Duodenal mucosa (tissue), 2 donors: Measurements from ENCODE around the gene HACD2.

Source experiments
- H3K27ac ChIP-seq: one replicate; pipeline ENCODE4 v1.7.0; 2013; ENCODE audit warnings: low read depth, low read length
- H3K27me3 ChIP-seq, 2 donors: one replicate each; pipeline ENCODE4 v1.7.0; 2013; ENCODE audit warnings: low read length in 2 of 2, control low read depth in 1 of 2; ENCODE audit not compliant: insufficient read depth in 2 of 2, control insufficient read depth in 1 of 2
- H3K36me3 ChIP-seq, 2 donors: one replicate each; pipeline ENCODE4 v1.7.0; 2013; ENCODE audit warnings: low read length in 2 of 2, control low read depth in 1 of 2; ENCODE audit not compliant: insufficient read depth in 2 of 2, control insufficient read depth in 1 of 2
- H3K4me1 ChIP-seq, 2 donors: one replicate each; pipeline ENCODE4 v1.7.0; 2013; ENCODE audit warnings: low read length in 2 of 2, control low read depth in 1 of 2; ENCODE audit not compliant: insufficient read depth in 2 of 2, control insufficient read depth in 1 of 2
- H3K4me3 ChIP-seq, 2 donors: one replicate each; pipeline ENCODE4 v1.7.0; 2013; ENCODE audit warnings: low read length in 2 of 2, low read depth in 1 of 2
- H3K9ac ChIP-seq, 2 donors: one replicate each; pipeline ENCODE4 v1.7.0; 2013; ENCODE audit warnings: low read length in 2 of 2, low read depth in 1 of 2
- H3K9me3 ChIP-seq, 2 donors: one replicate each; pipeline ENCODE4 v1.7.0; 2013; ENCODE audit warnings: low read length in 2 of 2, control low read depth in 1 of 2; ENCODE audit not compliant: control insufficient read depth in 1 of 2

Gene HACD2

DNA sequence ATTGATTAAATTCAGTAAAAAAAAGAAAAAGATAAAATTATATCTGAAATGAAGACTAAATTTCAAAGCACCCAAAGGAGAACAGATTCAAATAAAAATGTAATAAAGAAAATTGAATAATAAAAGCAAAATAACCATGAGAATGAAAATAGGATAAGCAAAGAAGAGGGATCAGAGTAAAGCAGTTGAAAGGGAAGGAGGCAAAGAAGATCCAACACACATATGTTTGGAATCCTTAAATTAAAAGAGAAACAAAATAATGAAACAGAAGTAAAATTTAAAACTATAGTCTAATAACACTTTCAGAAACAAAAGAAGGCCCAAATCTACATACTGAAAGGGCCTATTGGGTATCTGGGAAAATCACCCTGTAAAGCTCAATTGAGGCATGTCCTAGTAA is 32.1 kb downstream of the HACD2 start:
- Histone ChIP-seq H3K27ac (no peak overlapping the region), H3K27me3 (no peaks in the 10 kb centered on the region), H3K4me1 (no peaks in the 10 kb centered on the region), H3K36me3 (peaks cover 0 to 21% of the 10 kb centered on the region in 2 donors), H3K9me3 (peaks cover 3 to 13% of the 10 kb centered on the region in 2 donors), H3K9ac (no peak overlapping the region), H3K4me3 (no peak overlapping the region)

- Histone ChIP-seq H3K4me1 (no peaks in the 10 kb centered on the region), H3K36me3 (peaks cover 0 to 22% of the 10 kb centered on the region in 2 donors), H3K9ac (no peak overlapping the region), H3K27me3 (no peaks in the 10 kb centered on the region), H3K4me3 (no peak overlapping the region), H3K9me3 (peaks cover 3 to 13% of the 10 kb centered on the region in 2 donors), H3K27ac (no peak overlapping the region)
Observed at GRCh38 chr3:123552095-123552714, 32.6 kb downstream of the HACD2 start.

DNA sequence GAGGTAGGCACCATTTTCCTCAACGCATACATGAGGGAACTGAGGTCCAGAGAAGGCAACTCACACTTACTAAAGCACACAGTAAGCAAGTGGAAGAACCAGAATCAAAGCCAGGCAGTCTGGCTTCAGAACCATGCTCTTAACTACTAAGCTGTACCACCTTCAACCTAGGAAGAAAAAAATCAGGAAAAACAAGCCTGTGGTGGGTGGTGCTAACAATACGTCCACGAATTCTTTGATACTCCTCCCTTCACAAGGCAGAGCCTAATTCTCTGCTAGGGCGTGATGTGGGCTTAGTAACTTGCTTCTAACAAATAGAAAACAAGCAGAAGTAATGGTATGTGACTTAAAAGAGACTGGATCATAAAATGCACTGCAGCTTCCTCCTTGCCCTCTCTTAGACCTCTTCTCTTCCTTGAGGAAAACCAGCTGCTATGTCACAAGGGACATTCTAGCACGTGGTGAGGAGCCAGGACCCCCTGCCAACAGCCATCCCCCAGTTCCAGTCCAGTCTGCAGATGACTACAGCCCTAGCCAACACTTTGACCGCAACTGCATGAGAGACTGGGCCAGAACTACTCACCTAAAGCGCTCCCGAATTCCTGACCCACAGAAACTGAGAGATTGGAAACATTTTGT is 36.9 kb downstream of the HACD2 start:
- Histone ChIP-seq H3K9me3 (peaks cover 0 to under 1% of the 10 kb centered on the region in 2 donors), H3K9ac (no peak overlapping the region), H3K4me1 (no peaks in the 10 kb centered on the region), H3K27me3 (no peaks in the 10 kb centered on the region), H3K36me3 (peaks cover 0 to 22% of the 10 kb centered on the region in 2 donors), H3K4me3 (no peak overlapping the region), H3K27ac (no peak overlapping the region)

DNA sequence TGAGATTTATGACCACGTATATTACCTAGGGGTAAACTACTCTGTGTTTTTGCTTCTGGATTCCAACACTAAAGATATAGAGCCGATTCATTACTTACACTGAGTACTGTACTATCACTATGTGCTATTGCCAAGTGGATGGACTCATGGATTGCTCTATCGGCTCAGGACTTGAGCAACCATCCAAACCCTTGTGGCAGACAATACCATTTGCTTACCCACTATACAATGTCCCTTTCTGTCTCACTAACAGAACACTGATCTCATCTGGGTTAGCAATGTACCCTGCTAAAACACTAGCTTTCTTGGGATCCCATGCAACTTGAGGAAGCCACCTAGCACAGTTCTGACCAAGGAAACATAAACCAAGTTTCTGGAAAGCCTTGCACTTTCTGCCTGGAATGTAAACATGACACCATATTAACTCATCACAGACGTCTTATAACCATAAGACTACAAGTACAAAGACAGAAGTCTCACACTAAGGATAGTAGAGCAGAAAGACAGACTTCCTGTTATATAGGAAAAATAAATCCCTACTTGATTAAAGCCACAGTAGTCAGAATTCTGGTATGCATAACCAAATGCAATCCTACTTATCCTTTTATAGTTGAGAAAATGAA is 38.6 kb downstream of the HACD2 start:
- Histone ChIP-seq H3K27me3 (no peaks in the 10 kb centered on the region), H3K36me3 (peaks cover 0 to 22% of the 10 kb centered on the region in 2 donors), H3K4me3 (no peak overlapping the region), H3K4me1 (no peaks in the 10 kb centered on the region), H3K9ac (no peak overlapping the region), H3K9me3 (no peaks in the 10 kb centered on the region), H3K27ac (no peak overlapping the region)

DNA sequence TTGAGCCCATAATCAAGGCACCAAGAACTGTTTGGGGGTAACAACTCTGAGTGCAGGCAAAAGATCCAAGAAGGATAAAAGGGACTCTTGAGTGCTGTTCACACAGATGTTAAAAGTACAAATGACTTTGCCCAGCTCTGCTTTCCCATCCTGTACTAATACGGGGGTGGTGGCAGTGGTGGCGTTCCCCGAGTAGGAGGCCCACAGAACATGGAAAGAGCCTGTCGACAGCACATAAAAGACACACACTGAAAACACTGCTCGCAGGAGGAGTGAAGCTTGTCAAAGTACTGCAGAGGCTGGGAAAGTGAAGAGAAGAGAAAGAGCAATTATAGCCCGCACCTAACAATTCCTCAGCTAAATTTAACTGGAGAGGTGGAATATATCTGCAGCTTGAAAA is 40.9 kb downstream of the HACD2 start:
- Histone ChIP-seq H3K27ac (no peak overlapping the region), H3K9ac (no peak overlapping the region), H3K27me3 (no peaks in the 10 kb centered on the region), H3K4me3 (no peak overlapping the region), H3K9me3 (no peaks in the 10 kb centered on the region), H3K36me3 (peaks cover 0 to 6% of the 10 kb centered on the region in 2 donors), H3K4me1 (no peaks in the 10 kb centered on the region)

- H3K36me3 ChIP-seq = no peaks in the 10 kb centered on the region
- no peak overlapping the region for H3K9ac ChIP-seq
- H3K4me3 ChIP-seq = no peak overlapping the region
- no peaks in the 10 kb centered on the region for H3K4me1 ChIP-seq
- H3K27ac ChIP-seq = no peak overlapping the region
- H3K27me3 ChIP-seq = no peaks in the 10 kb centered on the region
- H3K9me3 ChIP-seq = no peaks in the 10 kb centered on the region
Observed at GRCh38 chr3:123540285-123540684, 44.6 kb downstream of the HACD2 start.

- Histone ChIP-seq H3K27me3 (no peaks in the 10 kb centered on the region), H3K9ac (no peak overlapping the region)
Observed at GRCh38 chr3:123536153-123536895, 48.5 kb downstream of the HACD2 start.

DNA sequence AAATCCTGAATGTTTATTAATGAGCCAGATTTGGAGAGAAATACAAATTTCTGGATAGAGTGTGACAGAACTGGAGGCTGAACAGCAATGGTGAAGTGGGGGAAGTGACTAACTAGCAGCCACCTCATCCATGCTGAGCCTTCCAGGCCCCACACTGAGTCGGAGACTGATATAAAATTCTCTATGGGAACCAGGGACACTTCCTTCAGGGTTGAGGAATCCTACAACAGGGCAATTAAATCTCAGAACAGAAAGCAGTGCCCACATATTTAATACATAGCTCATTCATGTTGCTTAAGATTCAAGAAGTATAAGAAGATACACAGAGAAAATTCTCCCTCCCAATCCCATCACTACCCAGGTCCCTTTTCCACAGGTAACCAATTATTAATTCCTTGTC is 49.3 kb downstream of the HACD2 start:
- no peaks in the 10 kb centered on the region for H3K27me3 ChIP-seq
- no peak overlapping the region for H3K9ac ChIP-seq
- no peak overlapping the region for H3K4me3 ChIP-seq
- peaks cover 0 to 3% of the 10 kb centered on the region in 2 donors for H3K4me1 ChIP-seq
- no peaks in the 10 kb centered on the region for H3K36me3 ChIP-seq
- H3K27ac ChIP-seq = no peak overlapping the region
- no peaks in the 10 kb centered on the region for H3K9me3 ChIP-seq

More at GRCh38 chr3:123536153-123536895, 48.5 kb downstream of the HACD2 start:
- no peaks in the 10 kb centered on the region for H3K36me3 ChIP-seq
- peaks cover 0 to 3% of the 10 kb centered on the region in 2 donors for H3K4me1 ChIP-seq
- no peaks in the 10 kb centered on the region for H3K9me3 ChIP-seq
- no peak overlapping the region for H3K27ac ChIP-seq
- H3K4me3 ChIP-seq = no peak overlapping the region

DNA sequence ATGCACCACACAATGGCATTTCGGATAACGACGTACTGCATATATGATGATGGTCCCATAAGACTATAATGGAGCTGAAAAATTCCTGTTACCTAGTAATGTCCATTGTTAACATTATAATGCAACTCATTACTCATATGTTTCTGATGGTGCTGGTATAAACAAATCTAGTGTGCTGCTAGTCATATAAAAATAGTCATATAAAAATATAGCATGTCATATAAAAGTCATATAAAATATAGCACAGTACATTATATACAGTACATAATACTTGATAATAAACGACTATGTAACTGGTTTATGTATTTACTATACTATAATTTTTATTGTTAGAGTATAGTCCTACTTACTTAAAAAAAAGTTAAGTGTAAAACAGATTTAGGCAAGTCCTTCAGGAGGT is 50.6 kb downstream of the HACD2 start:
- H3K27ac ChIP-seq = no peak overlapping the region
- H3K9me3 ChIP-seq = no peaks in the 10 kb centered on the region
- H3K36me3 ChIP-seq = no peaks in the 10 kb centered on the region
- H3K4me3 ChIP-seq = no peak overlapping the region
- no peaks in the 10 kb centered on the region for H3K27me3 ChIP-seq
- no peak overlapping the region for H3K9ac ChIP-seq
- peaks cover 0 to 3% of the 10 kb centered on the region in 2 donors for H3K4me1 ChIP-seq
